Measurements from ENCODE around the gene AMFR. TPM values are rescaled to one million over a fixed set of nuclear protein-coding genes. Genes with fewer than 3 reads are reported as not detected.

Gene AMFR
- total RNA-seq, 1 experiment from 2014 or later = 48.1 TPM

DNA sequence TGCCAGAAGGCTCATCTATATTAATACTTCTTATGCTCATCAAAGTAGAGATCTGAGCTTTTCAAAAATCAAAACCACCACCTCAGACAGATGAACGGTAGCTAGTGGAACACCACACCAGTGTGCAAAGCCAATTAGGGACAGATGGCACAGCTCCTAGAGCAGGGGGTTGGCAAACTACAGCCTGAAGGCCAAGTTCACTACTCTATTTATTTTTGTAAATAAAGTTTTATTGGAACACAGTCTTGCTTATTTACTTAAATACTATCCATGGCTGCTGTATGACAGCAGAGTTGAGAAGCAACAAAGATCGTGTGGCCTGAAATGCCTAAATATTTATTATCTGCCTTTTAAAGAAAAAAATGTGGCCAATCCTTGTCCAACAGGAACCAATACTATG, 56.8 kb downstream of the AMFR start:
- H3K27me3 ChIP-seq (replicated peaks; ENCODE audit: insufficient read depth, low read depth, low read length, poor library complexity) = no peaks in the 10 kb centered on the region
- H3K4me1 ChIP-seq (ENCODE audit: insufficient read depth, low read length, poor library complexity, severe bottlenecking) = no peaks in the 10 kb centered on the region
- BruUV-seq (replicated peaks) = no TSS peak
- H3K9me3 ChIP-seq (ENCODE audit: low read depth, low read length, poor library complexity, severe bottlenecking) = no peaks in the 10 kb centered on the region
- no peak overlapping the region for H3K4me3 ChIP-seq (ENCODE audit: low read depth, low read length, poor library complexity, severe bottlenecking)
- peaks cover 4% of the 10 kb centered on the region for H3K36me3 ChIP-seq (ENCODE audit: insufficient read depth, low read length, poor library complexity, severe bottlenecking)
- intact Hi-C loops (cut with micrococcal nuclease; ENCODE audit: unreplicated experiment) = no loop called here
- TF ChIP-seq, protein P1, sequence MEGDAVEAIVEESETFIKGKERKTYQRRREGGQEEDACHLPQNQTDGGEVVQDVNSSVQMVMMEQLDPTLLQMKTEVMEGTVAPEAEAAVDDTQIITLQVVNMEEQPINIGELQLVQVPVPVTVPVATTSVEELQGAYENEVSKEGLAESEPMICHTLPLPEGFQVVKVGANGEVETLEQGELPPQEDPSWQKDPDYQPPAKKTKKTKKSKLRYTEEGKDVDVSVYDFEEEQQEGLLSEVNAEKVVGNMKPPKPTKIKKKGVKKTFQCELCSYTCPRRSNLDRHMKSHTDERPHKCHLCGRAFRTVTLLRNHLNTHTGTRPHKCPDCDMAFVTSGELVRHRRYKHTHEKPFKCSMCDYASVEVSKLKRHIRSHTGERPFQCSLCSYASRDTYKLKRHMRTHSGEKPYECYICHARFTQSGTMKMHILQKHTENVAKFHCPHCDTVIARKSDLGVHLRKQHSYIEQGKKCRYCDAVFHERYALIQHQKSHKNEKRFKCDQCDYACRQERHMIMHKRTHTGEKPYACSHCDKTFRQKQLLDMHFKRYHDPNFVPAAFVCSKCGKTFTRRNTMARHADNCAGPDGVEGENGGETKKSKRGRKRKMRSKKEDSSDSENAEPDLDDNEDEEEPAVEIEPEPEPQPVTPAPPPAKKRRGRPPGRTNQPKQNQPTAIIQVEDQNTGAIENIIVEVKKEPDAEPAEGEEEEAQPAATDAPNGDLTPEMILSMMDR (conservative IDR thresholded peaks at IDR 0.05; ENCODE audit: low read depth, low read length) = no peak
- no peak for TF ChIP-seq EZH2 (IDR thresholded peaks at IDR 0.05; ENCODE audit: borderline replicate concordance, low read depth, low read length, poor library complexity, severe bottlenecking)
- ChIA-PET POLR2A (ENCODE audit: low non-redundant PET) (no interaction called here), CTCF (no interaction called here)
- no peak for DNase-seq (ENCODE audit: low spot score)
- H3K27ac ChIP-seq (ENCODE audit: low read depth, low read length, poor library complexity, severe bottlenecking) = no peak overlapping the region

DNA sequence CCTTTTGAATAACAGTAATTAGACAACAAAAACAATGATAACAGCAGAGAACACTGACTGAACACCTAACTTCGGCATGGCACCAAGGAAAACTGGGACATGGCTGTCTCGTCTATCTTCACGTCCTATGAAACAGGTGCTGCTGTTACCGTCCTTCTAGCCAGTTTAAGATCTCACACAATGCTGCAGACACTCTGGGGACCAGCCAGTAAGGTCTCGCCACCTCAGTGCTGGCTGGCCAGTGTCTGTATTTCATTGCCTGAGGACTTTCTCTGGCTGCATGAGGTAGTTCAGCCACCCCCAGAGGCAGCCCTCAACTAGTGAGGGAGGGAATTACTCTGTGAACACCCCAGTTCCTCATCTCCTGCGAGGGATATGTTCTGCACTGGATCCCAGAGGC, 57.6 kb downstream of the AMFR start:
- CTCF ChIA-PET = no interaction called here
- Histone ChIP-seq H3K4me3 (ENCODE audit: low read depth, low read length, poor library complexity, severe bottlenecking) (no peak overlapping the region), H3K9me3 (ENCODE audit: low read depth, low read length, poor library complexity, severe bottlenecking) (no peaks in the 10 kb centered on the region), H3K4me1 (ENCODE audit: insufficient read depth, low read length, poor library complexity, severe bottlenecking) (no peaks in the 10 kb centered on the region), H3K27me3 (replicated peaks; ENCODE audit: insufficient read depth, low read depth, low read length, poor library complexity) (no peaks in the 10 kb centered on the region), H3K36me3 (ENCODE audit: insufficient read depth, low read length, poor library complexity, severe bottlenecking) (peaks cover 4% of the 10 kb centered on the region), H3K27ac (ENCODE audit: low read depth, low read length, poor library complexity, severe bottlenecking) (no peak overlapping the region)
- no peak for DNase-seq (ENCODE audit: low spot score)
- intact Hi-C loops (cut with micrococcal nuclease; ENCODE audit: unreplicated experiment) = no loop called here
- no peak for TF ChIP-seq EZH2 (IDR thresholded peaks at IDR 0.05; ENCODE audit: borderline replicate concordance, low read depth, low read length, poor library complexity, severe bottlenecking)
- TF ChIP-seq, protein P1 (conservative IDR thresholded peaks at IDR 0.05; ENCODE audit: low read depth, low read length) = no peak
- POLR2A ChIA-PET (ENCODE audit: low non-redundant PET) = no interaction called here
- no TSS peak for BruUV-seq (replicated peaks)

DNA sequence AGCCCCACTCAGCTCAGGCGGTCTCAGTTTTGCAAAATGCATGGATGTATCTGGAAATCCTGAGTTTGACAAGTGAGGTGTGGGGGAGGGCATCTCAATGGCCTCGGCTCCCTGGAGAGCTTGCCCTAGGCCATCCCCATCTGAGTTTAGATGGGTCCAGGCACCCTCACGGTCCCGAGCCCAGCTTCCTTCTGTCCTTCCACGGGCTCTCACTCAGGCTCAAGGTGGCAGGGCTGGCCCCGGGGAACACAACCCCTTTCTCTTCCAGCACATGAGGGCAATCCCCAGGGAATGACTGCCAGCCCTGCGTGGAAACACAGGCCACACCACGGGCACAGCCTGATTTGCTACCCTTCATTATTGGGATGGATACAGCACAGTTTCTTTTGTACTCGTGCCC, 58.4 kb downstream of the AMFR start:
- no TSS peak for BruUV-seq (replicated peaks)
- TF ChIP-seq, protein P1 (conservative IDR thresholded peaks at IDR 0.05; ENCODE audit: low read depth, low read length) = no peak
- TF ChIP-seq EZH2 (IDR thresholded peaks at IDR 0.05; ENCODE audit: borderline replicate concordance, low read depth, low read length, poor library complexity, severe bottlenecking) = no peak
- no peaks in the 10 kb centered on the region for H3K9me3 ChIP-seq (ENCODE audit: low read depth, low read length, poor library complexity, severe bottlenecking)
- peaks cover 4% of the 10 kb centered on the region for H3K36me3 ChIP-seq (ENCODE audit: insufficient read depth, low read length, poor library complexity, severe bottlenecking)
- H3K27me3 ChIP-seq (replicated peaks; ENCODE audit: insufficient read depth, low read depth, low read length, poor library complexity) = no peaks in the 10 kb centered on the region
- no peak overlapping the region for H3K4me3 ChIP-seq (ENCODE audit: low read depth, low read length, poor library complexity, severe bottlenecking)
- H3K4me1 ChIP-seq (ENCODE audit: insufficient read depth, low read length, poor library complexity, severe bottlenecking) = no peaks in the 10 kb centered on the region
- ChIA-PET POLR2A (ENCODE audit: low non-redundant PET) (no interaction called here), CTCF (no interaction called here)
- no peak for DNase-seq (ENCODE audit: low spot score)
- intact Hi-C loops (cut with micrococcal nuclease; ENCODE audit: unreplicated experiment) = no loop called here
- H3K27ac ChIP-seq (ENCODE audit: low read depth, low read length, poor library complexity, severe bottlenecking) = no peak overlapping the region
